Fibroblast of mammary gland (primary cell): ENCODE measurements around the gene TIMM17A.

Experiments used
- DNase-seq: peaks from one replicate; pipeline ENCODE4 v3.0.0-alpha.2; 2010; ENCODE audit warnings: low read depth
- H3K4me3 ChIP-seq: 2 replicates; pipeline ENCODE4 v1.5.1; 2011; ENCODE audit warnings: low read depth, mild to moderate bottlenecking, low read length, moderate library complexity; ENCODE audit not compliant: control insufficient read depth
- TF ChIP-seq, protein P1 (sequence below): conservative IDR thresholded peaks from 2 replicates; pipeline ENCODE4 v1.5.1; 2011; ENCODE audit warnings: low read depth, low read length, inconsistent platforms; ENCODE audit not compliant: control insufficient read depth, insufficient read depth

Gene TIMM17A

DNA sequence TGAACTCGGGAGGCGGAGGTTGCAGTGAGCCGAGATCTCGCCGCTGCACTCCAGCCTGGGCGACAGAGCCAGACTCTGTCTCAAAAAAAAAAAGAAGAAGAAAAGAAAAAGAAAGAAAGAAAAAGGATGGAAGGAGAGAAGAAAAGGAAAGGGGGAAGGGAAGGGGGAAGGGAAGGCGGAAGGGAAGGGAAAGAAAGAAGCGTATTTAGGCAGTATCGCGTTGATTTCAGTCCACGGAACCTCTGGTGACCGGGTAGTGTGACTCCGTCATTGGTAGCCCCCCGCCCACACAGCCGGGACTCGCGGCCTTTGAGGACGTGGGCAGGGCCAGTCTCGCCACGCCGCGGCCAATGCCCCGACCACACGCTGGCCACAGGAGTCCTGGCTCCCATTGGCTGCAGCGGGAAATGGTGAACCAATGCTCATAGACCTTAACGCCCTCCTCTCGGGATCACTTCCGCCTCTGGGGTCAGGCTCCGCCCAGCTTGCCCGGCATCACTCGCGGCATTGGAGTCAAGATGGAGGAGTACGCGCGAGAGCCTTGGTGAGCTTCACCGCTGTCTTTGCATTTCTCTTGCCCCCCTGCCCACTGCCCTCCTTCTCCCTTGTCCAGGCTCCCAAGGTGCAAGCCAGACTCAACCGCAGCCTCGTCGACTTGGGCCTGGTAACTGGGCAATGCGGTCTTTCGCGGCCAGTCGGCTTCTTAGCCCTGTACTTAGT is at the start of gene TIMM17A:
Gene TIMM17A, plus strand, starts transcription at position 495 of the 720 bp plus-strand sequence. Its CDS starts 24 bp downstream, at position 519.
- TF ChIP-seq, protein P1, sequence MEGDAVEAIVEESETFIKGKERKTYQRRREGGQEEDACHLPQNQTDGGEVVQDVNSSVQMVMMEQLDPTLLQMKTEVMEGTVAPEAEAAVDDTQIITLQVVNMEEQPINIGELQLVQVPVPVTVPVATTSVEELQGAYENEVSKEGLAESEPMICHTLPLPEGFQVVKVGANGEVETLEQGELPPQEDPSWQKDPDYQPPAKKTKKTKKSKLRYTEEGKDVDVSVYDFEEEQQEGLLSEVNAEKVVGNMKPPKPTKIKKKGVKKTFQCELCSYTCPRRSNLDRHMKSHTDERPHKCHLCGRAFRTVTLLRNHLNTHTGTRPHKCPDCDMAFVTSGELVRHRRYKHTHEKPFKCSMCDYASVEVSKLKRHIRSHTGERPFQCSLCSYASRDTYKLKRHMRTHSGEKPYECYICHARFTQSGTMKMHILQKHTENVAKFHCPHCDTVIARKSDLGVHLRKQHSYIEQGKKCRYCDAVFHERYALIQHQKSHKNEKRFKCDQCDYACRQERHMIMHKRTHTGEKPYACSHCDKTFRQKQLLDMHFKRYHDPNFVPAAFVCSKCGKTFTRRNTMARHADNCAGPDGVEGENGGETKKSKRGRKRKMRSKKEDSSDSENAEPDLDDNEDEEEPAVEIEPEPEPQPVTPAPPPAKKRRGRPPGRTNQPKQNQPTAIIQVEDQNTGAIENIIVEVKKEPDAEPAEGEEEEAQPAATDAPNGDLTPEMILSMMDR = no peak
- peak; percentile 98 for DNase-seq
- H3K4me3 ChIP-seq = peak within 1 kb of the TSS; percentile 100

DNA sequence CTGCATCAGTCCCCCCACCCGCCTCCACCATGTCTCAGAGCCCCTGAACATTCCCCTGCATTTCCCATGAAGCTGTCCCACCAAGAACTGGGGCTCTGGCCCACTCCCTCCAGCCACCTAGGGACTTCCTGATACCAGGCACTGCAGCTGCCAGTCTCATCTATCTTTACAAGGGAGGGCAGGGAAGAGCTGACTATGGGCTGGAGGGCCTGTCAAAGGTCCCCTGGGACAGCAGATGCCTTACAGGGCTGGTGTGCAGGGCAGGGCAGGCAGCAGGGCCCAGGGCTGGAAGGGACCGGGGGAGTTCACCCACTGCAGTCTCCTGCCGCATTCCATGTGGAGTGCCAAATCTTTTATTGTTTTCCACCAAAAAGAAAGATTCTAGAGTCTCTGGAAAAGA is 49.0 kb upstream of the TIMM17A start:
- TF ChIP-seq, protein P1 = no peak
- H3K4me3 ChIP-seq = no peak overlapping the region
- DNase-seq = no peak

DNA sequence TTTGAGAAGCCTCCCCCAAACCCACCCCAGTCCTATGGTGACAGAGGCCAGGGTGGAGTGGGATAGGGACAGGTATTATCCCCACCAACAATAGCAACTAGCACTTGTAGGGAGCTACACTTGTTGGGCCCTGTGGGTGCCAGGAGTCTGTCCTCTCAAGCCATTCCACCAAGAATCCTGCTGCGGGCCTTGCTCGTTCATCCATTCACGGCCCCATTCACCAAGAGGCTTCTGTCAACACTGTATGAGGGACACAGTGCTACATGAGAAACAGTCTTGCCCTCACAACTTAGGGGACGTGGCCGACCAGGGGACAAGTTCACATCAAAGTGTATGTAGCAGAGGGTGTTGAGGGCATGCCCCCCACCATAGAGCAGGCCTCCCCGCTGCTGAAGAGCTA is 47.7 kb upstream of the TIMM17A start:
- H3K4me3 ChIP-seq = no peak overlapping the region
- no peak for DNase-seq
- TF ChIP-seq, protein P1 = no peak

DNA sequence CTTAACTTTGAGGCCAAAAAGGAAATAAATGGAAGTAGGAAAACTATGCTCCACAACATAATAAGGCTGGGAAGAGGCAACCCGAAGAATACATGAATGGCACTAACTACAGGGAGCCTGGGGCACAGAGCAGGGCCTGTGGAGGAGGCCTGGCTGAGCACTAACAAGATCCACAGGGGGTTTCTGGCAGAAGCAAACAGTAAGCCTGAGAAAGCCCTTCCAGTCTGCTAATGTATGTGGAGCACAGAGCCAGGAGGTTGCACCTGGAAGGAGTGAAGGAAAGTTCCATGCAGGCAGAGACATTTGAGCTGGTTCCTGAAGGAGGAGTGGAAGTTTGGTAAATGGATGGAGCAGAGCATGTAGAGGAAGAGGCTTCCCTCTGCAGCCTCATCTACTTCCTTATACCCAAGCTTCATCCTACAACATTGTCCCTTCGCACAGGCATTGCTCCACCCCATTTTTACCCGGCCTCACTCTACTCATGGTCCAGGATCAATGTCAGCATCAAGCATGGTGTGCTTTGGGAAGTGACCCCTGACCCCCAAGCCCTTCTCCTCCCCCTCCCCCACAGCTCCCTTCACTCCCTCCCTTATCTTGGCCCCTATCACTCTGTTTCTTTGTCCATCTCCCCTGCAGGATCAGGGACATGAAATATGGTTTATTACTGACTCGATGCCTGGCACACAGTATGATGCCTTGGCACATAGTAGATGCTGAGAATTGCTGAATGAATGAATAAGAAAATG is 43.3 kb upstream of the TIMM17A start:
- TF ChIP-seq, protein P1 = no peak
- DNase-seq = no peak
- H3K4me3 ChIP-seq = no peak overlapping the region

DNA sequence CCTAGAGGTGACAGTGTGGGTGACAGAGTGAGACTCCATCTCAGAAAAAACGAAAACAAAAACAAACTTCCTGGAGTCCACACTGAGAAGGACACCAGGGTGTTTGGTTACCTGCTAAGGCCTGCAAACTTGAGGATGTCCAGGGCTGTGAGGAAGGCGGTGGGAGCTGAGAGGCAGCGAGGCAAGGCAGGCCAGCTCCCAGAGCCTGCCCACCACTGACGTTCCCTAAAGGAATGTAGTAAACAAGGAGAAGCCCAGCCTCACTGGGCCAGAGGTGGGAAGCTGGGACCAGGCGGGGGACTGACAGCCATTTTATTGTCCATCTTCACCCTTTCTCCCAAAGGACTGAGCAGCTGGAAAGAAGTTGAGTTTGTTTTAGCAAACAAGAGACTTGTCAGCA is 42.5 kb upstream of the TIMM17A start:
- DNase-seq = peak; percentile 84
- TF ChIP-seq, protein P1 = no peak
- H3K4me3 ChIP-seq = no peak overlapping the region

DNA sequence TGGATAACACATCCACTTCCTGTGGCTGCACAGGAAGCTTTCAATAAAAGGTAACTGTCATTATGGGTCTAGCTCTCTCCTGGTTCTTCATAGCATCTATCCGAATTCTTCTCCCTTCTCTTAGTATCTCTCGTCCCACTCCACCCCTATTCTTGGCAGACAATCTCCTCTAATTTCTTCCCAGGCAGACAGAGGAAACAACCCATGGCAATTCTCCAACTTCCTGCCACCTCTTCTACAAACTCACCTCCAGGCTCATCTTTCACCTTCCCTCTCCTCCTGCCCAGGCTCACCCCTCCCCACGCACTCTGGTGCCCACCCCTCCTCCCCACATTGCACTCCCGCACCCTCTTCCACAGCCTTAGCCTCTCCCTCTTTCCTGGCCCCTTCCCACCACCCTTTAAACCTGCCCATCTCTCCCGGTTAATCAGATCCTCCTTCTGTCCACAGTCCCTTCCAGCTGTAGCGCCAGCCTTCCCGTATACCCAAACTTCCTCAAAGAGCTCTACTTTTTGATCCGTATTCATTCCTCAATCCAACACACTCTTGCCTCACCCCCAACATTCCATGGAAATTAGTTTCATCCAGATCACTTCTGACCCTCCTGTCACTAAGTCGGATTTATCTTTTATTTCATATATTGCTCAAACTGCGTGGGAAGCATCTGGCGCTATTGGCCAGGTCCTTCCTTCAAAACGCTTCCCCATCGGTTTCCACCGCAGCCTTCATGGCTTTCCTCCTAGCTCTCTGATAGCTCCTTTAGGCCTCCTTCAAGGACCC is 40.7 kb upstream of the TIMM17A start:
- TF ChIP-seq, protein P1 = no peak
- H3K4me3 ChIP-seq = no peak overlapping the region
- peak; percentile 93 for DNase-seq
